Activated CD4-positive, alpha-beta T cell treated with anti-CD3 and anti-CD28 coated beads for 36 hours (primary cell): Measurements from ENCODE around the gene C2CD4A. TPM values are rescaled to one million over a fixed set of nuclear protein-coding genes. Genes with fewer than 3 reads are reported as not detected.

ENCODE experiments used
- ATAC-seq: fragments of 200-7000 bp; cut with Tn5 transposase; one replicate; pipeline ENCODE4 v1.10.0; 2021; ENCODE audit warnings: mild to moderate bottlenecking, moderate library complexity
- CTCF ChIA-PET: fragments of 350-600 bp; sonication (Branson Sonifier 250); formaldehyde crosslinking; loops from one replicate; lab custom pipeline; 2021; ENCODE audit warnings: antibody characterized with exemption; lab: Charles Lee
- POLR2A ChIA-PET: fragments of 350-600 bp; sonication (Branson Sonifier 250); formaldehyde crosslinking; loops from one replicate; lab custom pipeline; 2021; ENCODE audit warnings: antibody characterized with exemption, inconsistent platforms; lab: Charles Lee
- DNase-seq: peaks from one replicate; pipeline ENCODE4 v3.0.0-alpha.2; 2020
- H3K27ac Mint-ChIP-seq: one replicate; pipeline ENCODE4 v1.8.0; 2021; ENCODE audit warnings: mixed read lengths
- H3K27me3 Mint-ChIP-seq: one replicate; pipeline ENCODE4 v1.8.0; 2021; ENCODE audit warnings: mixed read lengths
- H3K36me3 Mint-ChIP-seq: one replicate; pipeline ENCODE4 v1.8.0; 2021; ENCODE audit warnings: low read depth, mixed read lengths
- H3K4me1 Mint-ChIP-seq: one replicate; pipeline ENCODE4 v1.8.0; 2021; ENCODE audit warnings: mixed read lengths
- H3K4me3 Mint-ChIP-seq: one replicate; pipeline ENCODE4 v1.8.0; 2021; ENCODE audit warnings: mild to moderate bottlenecking, moderate library complexity, mixed read lengths
- H3K9me3 Mint-ChIP-seq: one replicate; pipeline ENCODE4 v1.8.0; 2021; ENCODE audit warnings: low read depth, mixed read lengths
- intact Hi-C, 2 experiments: fragments of 100-400 bp; cut with DNase I in 1 of 2; cut with micrococcal nuclease in 1 of 2; formaldehyde crosslinking; loops; one replicate each; pipeline versions ENCODE4 v1.14.2 to v1.15.1; 2022 to 2024; cut with DNase I, micrococcal nuclease
- total RNA-seq, 2 experiments: library from RNA; stranded (reverse); gene quantifications; one replicate each; pipeline ENCODE4 v1.2.3, GENCODE V29; 2021

Gene C2CD4A, protein sequence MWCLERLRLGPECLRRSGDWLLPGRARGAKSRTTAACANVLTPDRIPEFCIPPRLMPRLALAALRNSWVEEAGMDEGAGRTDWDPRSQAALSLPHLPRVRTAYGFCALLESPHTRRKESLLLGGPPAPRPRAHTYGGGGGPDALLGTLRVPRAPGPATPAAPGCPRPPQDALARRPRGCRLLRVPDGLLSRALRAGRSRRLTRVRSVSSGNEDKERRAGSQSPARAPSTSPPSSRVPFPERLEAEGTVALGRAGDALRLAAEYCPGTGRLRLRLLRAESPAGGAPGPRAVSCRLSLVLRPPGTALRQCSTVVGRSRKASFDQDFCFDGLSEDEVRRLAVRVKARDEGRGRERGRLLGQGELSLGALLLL
- under 1 TPM; 0.61 to 0.73 TPM for total RNA-seq

DNA sequence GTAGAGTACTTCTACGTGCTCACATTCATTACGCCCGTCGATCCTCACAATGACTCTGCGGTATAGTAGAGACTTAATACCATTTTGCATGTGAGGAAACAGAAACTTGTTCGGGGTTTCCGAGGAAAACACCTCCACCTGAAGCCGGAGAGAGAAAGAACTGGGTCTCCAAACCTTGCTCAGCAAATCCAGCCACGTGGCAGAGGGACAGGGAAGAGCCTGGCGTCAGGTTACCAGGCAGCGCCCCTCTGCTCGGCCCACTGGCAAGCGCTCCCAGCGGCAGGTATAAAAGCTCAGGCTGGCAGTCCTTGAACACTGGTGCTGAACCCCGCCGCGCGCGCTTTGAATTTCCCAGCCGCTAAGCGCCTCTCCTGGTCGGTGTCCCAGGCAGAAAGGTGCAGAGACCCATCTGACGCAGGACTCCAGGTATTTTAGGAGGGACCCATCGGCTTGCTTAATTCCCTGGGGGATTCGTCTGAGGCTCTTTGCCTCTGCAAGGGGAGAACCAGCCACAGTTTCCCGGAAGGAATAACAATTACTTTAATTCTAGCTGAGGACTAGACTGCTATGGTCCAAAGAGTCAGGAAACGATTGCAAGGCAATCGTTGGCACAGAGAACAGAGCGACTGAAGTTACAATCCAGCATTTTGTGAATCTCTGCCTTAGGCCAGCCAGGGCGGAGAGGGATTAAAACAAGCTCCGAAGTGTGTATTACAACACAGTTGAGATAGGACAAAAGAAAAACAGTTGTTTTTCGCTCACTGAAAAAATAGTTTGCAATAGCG is at the start of gene C2CD4A:
TSS of gene C2CD4A (plus strand) at position 315 of the 785 bp plus-strand sequence. CDS start 637 bp downstream, outside the sequence.
- Mint-ChIP-seq H3K27me3 (peaks cover 19% of the 10 kb centered on the region), H3K36me3 (no peaks in the 10 kb centered on the region), H3K4me1 (peaks cover 32% of the 10 kb centered on the region), H3K4me3 (peak within 1 kb of the TSS; percentile 77), H3K27ac (peak within 1 kb of the TSS; percentile 52), H3K9me3 (no peaks in the 10 kb centered on the region)
- intact Hi-C loops = loop anchor here (2.0 to 10.0 kb wide), 4 partner anchors 50 to 185 kb away; partner anchors contain the start of gene C2CD4B (in 1 of the 2)
- ChIA-PET POLR2A (interaction anchor here (0.6 kb wide), 1 partner anchor 43 kb away, joined by 5 read pairs; no protein-coding TSS in a partner anchor), CTCF (interaction anchor here (1.0 to 1.6 kb wide), 7 partner anchors 14 to 98 kb away, joined by 3 to 6 read pairs (median 3); partner anchors contain the start of gene C2CD4B)
- ATAC-seq (peak; percentile 73), DNase-seq (peak; percentile 82)

DNA sequence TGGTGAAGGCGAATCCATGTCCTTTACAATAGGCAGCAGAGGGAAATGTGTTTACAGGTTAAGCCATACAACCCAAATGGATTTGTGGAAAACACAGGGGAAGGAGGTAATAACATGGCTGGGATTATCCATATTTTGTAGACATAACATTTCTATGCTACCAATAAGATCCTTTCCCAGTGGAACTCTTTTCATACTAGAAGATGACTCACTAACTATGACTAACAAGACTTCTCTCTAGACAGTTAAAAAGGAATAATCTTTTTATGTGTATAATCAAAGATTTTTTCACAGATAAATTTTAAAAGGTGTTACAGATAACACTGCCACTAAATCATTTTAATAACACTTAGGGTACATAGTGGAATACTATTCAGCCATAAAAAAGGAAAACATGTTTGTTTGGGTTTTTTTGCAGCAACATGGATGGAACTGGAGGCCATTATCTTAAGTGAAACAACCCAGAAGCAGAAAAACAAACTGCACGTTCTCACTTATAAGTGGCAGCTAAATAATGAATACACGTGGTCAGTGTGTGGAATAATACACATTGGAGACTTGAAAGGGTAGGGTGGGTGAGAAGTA is 46.1 kb upstream of the C2CD4A start:
- no peak overlapping the region for H3K27ac Mint-ChIP-seq
- intact Hi-C loops = no loop called here
- peaks cover 6% of the 10 kb centered on the region for H3K9me3 Mint-ChIP-seq
- H3K36me3 Mint-ChIP-seq = peaks cover 40% of the 10 kb centered on the region
- CTCF ChIA-PET = no interaction called here
- H3K4me3 Mint-ChIP-seq = no peak overlapping the region
- no peaks in the 10 kb centered on the region for H3K4me1 Mint-ChIP-seq
- ATAC-seq = no peak
- POLR2A ChIA-PET = no interaction called here
- no peaks in the 10 kb centered on the region for H3K27me3 Mint-ChIP-seq
- DNase-seq = no peak

DNA sequence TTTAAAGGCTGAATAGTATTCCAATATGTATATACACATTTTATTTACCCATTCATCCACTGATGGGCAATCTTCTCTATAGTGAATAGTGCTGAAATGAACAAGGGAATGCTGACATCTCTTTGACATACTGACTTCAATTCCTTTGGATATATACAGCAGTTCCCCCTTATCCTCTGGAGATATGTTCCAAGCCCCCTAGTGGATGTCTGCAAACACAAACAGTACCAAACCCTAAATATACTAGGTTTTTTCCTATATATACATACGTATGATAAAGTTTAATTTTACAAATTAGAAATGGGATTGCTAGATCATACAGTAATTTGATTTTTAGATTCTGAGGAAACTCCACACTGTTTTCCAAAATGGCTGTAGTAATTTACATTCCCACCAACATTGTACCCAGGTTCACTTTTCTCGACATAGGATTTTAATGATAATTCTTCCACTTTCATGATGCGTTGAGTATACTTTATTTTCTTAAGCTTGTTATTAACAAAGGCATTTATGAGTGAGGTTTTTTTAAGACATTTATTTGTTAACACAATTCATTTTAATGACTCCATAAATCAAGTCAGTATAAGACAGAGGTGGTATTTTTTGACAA is 44.7 kb upstream of the C2CD4A start:
- DNase-seq = no peak
- no peaks in the 10 kb centered on the region for H3K27me3 Mint-ChIP-seq
- ChIA-PET POLR2A (no interaction called here), CTCF (interaction anchor here (1.8 kb wide), 1 partner anchor 10 kb away, joined by 3 read pairs; no protein-coding TSS in a partner anchor)
- ATAC-seq = no peak
- intact Hi-C loops = no loop called here
- no peak overlapping the region for H3K27ac Mint-ChIP-seq
- H3K9me3 Mint-ChIP-seq = peaks cover 4% of the 10 kb centered on the region
- peaks cover 42% of the 10 kb centered on the region for H3K36me3 Mint-ChIP-seq
- H3K4me3 Mint-ChIP-seq = no peak overlapping the region
- no peaks in the 10 kb centered on the region for H3K4me1 Mint-ChIP-seq

DNA sequence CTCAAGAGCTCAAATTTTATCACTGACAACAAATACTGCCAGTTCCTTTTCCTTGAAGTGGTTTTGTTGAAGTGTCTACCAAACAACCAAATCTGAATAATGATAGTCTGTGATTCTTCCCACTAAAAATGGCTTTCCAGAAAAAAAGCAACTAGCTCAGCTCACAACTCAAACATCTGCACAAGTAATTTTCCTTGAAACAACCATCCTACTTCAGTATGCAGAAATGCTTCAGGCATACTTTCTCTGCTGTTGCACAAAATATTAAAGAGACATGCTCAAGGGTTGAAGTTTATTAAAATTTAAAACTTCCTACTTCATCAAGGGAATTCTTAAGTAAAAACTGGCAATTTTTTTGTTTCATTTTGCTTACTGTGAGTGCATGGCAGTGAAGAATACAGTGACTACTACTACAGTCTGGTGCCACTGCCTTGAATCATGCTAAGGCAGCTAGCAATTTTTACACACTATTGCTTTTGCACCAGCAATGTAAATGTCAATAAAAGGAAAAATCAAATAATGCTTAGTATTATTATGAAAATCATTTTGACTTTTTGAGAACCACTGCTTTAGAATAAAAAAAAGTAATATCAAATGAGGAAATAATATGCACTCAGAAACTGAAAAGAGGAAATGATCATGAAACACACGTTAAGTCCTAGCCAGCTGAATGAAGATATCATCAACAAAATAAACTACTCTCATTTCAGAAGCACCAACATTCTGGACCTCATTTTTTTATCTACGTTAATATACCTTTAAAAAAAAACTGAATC is 40.1 kb upstream of the C2CD4A start:
- no peaks in the 10 kb centered on the region for H3K27me3 Mint-ChIP-seq
- CTCF ChIA-PET = interaction anchor here (1.0 to 1.8 kb wide), 3 partner anchors 20 to 34 kb away, joined by 4 to 7 read pairs (median 4); partner anchors contain the start of gene VPS13C
- DNase-seq (no peak), ATAC-seq (no peak)
- POLR2A ChIA-PET = interaction anchor here (0.7 kb wide), 1 partner anchor 45 kb away, joined by 3 read pairs; no protein-coding TSS in a partner anchor
- H3K27ac Mint-ChIP-seq = no peak overlapping the region
- peaks cover 2% of the 10 kb centered on the region for H3K9me3 Mint-ChIP-seq
- H3K36me3 Mint-ChIP-seq = peaks cover 27% of the 10 kb centered on the region
- no peak overlapping the region for H3K4me3 Mint-ChIP-seq
- intact Hi-C loops = no loop called here
- H3K4me1 Mint-ChIP-seq = no peaks in the 10 kb centered on the region

DNA sequence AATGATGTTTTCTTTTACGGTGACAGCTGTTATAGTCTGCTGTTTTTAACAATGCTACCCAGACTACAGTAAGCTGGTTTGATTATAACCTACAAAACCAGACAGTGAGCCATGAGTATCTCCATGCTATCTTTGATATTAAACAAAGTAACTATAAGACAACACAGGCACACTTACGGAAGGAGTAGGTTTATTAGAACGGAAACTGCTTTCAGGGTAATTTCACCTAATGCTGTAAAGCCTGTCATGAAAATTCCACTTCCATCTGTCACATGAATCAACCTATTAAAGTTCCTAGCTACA is 39.6 kb upstream of the C2CD4A start:
- no peak overlapping the region for H3K4me3 Mint-ChIP-seq
- H3K9me3 Mint-ChIP-seq = peaks cover 2% of the 10 kb centered on the region
- DNase-seq = no peak
- intact Hi-C loops = no loop called here
- H3K27ac Mint-ChIP-seq = no peak overlapping the region
- peaks cover 23% of the 10 kb centered on the region for H3K36me3 Mint-ChIP-seq
- POLR2A ChIA-PET = interaction anchor here (0.7 kb wide), 1 partner anchor 44 kb away, joined by 3 read pairs; no protein-coding TSS in a partner anchor
- no peaks in the 10 kb centered on the region for H3K4me1 Mint-ChIP-seq
- ATAC-seq = no peak
- CTCF ChIA-PET = interaction anchor here (1.0 to 1.8 kb wide), 4 partner anchors 20 to 40 kb away, joined by 3 to 7 read pairs (median 4); partner anchors contain the start of genes C2CD4A and VPS13C
- no peaks in the 10 kb centered on the region for H3K27me3 Mint-ChIP-seq

DNA sequence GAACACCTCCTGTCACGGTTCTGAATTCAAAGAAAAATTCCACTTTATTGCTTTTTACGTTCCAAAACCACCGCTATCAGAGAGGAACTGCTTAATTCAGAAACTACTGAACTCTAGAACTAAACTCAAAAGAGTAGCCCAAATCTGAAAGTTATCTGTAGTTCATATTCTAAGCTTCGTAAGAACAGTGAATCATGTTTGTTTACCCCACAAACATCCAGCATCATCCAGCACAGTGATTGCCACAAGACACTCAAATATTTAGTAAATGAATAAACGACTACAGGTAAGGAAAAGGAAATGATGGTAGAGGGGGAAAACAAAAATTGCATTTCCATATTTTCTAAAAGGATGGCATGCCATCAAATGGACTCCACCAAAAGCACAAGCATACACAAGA is 38.9 kb upstream of the C2CD4A start:
- H3K4me3 Mint-ChIP-seq = no peak overlapping the region
- peaks cover 20% of the 10 kb centered on the region for H3K36me3 Mint-ChIP-seq
- no peaks in the 10 kb centered on the region for H3K27me3 Mint-ChIP-seq
- H3K4me1 Mint-ChIP-seq = no peaks in the 10 kb centered on the region
- intact Hi-C loops = no loop called here
- DNase-seq (no peak), ATAC-seq (no peak)
- CTCF ChIA-PET = interaction anchor here (1.0 to 1.3 kb wide), 2 partner anchors 31 to 39 kb away, joined by 3 to 4 read pairs; partner anchors contain the start of gene C2CD4A
- no peak overlapping the region for H3K27ac Mint-ChIP-seq
- POLR2A ChIA-PET = no interaction called here
- H3K9me3 Mint-ChIP-seq = no peaks in the 10 kb centered on the region

DNA sequence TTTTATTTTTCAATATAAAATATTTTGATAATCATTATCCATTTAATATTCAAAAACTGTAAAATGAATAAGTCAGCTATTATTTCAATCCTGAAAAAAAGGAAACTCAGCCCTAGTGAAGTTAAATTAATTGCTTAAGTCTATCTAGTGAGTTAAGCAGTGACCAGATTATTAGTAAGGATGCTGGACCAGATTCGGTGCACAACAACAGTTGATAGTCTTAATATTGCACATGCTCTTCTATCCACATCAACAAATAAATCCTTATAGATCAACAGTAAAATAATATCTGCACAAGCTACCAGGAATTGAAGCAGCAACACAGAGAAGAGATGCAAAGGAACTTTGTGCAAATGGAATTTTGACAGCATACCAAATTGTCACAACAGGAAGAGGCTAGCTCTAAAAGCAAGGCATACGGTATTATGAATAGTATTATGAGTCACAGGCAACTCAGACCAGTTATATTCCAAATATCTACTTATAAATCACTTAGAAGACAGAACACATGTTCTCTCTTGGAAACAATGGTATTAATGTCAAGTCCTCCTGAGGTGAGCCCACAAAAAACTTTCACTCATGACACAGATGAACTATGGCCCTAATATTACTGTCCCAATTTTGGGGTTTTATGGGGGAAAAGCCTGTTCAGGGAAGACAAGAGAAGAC is 31.4 kb upstream of the C2CD4A start:
- ChIA-PET CTCF (no interaction called here), POLR2A (no interaction called here)
- Mint-ChIP-seq H3K27me3 (no peaks in the 10 kb centered on the region), H3K36me3 (peaks cover 33% of the 10 kb centered on the region), H3K9me3 (peaks cover 2% of the 10 kb centered on the region), H3K27ac (no peak overlapping the region), H3K4me1 (peaks cover 13% of the 10 kb centered on the region), H3K4me3 (no peak overlapping the region)
- ATAC-seq (peak; percentile 60), DNase-seq (no peak)
- intact Hi-C loops = no loop called here

DNA sequence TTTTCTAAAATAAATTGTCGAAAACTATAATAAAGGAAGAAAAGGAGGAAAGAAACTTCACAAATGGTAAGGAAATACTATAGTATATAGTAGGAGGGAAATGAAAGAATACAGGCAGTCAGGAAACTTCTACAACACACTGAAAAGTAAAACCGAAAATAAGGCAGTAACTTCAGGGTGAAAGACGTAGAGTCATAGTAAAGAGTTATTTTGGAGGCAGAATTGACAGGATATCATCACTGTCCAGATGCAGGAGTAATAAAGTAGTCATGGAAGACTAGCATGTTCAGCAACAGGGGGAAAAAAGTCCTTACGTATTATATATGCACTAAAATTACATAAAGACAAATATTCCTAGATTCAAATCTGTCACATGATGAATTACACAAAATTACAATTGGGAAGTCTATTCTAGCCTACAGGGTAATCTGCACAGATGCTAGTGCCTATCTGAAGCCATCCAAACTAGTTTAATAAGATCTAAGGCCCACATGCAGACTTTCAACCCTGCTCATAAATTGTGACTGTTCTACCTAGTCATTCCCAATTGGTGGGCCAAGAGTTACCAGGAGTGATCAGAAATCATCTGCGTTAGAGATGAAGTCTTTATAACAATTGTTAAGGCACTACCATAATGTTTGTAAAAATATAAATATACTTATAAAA is 20.6 kb upstream of the C2CD4A start:
- no peak for DNase-seq
- Mint-ChIP-seq H3K27me3 (no peaks in the 10 kb centered on the region), H3K4me3 (peak overlapping the region; percentile 30), H3K9me3 (peaks cover 3% of the 10 kb centered on the region), H3K36me3 (peaks cover 7% of the 10 kb centered on the region), H3K27ac (peak overlapping the region; percentile 8), H3K4me1 (peaks cover 24% of the 10 kb centered on the region)
- ChIA-PET POLR2A (no interaction called here), CTCF (no interaction called here)
- intact Hi-C loops = no loop called here
- ATAC-seq = peak; percentile 74

DNA sequence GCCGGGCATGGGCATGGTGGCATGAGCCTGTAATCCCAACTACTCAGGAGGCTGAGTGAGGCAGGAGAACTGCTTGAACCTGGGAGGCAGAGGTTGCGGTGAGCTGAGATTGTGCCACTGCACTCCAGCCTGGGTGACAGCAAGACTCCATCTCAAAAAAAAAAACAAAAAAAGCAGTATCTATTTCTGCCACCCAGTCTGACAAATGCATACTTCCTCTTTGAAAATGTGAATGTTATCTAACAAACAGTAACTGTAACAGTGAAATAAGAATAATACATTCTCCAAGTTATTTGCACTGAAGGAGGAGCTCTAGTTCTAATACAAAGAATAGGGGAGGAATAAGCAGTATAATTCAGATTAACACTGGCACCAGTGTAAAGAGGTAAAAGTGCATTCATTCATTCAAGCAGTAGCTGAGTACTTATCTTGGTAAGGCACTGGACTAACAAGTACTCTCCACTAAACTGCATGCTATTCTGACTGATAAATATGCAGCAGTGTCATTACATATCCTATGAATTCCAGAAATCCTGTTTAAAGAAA is 19.4 kb upstream of the C2CD4A start:
- intact Hi-C loops = no loop called here
- CTCF ChIA-PET = no interaction called here
- ATAC-seq = no peak
- Mint-ChIP-seq H3K4me3 (no peak overlapping the region), H3K9me3 (peaks cover 3% of the 10 kb centered on the region), H3K36me3 (peaks cover 7% of the 10 kb centered on the region), H3K27me3 (no peaks in the 10 kb centered on the region), H3K4me1 (peaks cover 28% of the 10 kb centered on the region), H3K27ac (no peak overlapping the region)
- POLR2A ChIA-PET = interaction anchor here (0.7 kb wide), 2 partner anchors 12 to 606 kb away, joined by 6 to 9 read pairs; no protein-coding TSS in a partner anchor
- no peak for DNase-seq
